ENCODE data around the gene ENO3. TPM values are rescaled to one million over a fixed set of nuclear protein-coding genes. Genes with fewer than 3 reads are reported as not detected.
"Not testable (repeated sequence)": the region's sequence is repeated elsewhere in the genome, so short reads cannot be mapped to it uniquely, and the experiment has no call there.

Gene ENO3
- total and polyA plus RNA-seq, 2 experiments from 2014 or later, result 18.7 to 30.2 TPM

- WGBS (ENCODE audit: low lambda C conversion rate, missing lambda C conversion rate), result 44% methylated on average over 9 of the region's 10 CpGs
- Histone ChIP-seq H3K36me3 (replicated peaks; ENCODE audit: insufficient read depth, low read depth) (no peaks in the 10 kb centered on the region), H3K9me2 (replicated peaks; ENCODE audit: insufficient read depth) (no peaks in the 10 kb centered on the region), H3K27me3 (no peaks in the 10 kb centered on the region), H3K9me3 (ENCODE audit: low read depth) (no peaks in the 10 kb centered on the region), H3K4me1 (ENCODE audit: insufficient read depth) (peaks cover 7% of the 10 kb centered on the region), H2AFZ (no peak within 1 kb of the TSS), H3K27ac (no peak within 1 kb of the TSS), H3K79me2 (no peaks in the 10 kb centered on the region), H4K20me1 (ENCODE audit: insufficient read depth, poor library complexity, severe bottlenecking) (no peaks in the 10 kb centered on the region), H3K4me2 (no peak within 1 kb of the TSS), H3K4me3 (no peak within 1 kb of the TSS)
- TF ChIP-seq, protein P1, sequence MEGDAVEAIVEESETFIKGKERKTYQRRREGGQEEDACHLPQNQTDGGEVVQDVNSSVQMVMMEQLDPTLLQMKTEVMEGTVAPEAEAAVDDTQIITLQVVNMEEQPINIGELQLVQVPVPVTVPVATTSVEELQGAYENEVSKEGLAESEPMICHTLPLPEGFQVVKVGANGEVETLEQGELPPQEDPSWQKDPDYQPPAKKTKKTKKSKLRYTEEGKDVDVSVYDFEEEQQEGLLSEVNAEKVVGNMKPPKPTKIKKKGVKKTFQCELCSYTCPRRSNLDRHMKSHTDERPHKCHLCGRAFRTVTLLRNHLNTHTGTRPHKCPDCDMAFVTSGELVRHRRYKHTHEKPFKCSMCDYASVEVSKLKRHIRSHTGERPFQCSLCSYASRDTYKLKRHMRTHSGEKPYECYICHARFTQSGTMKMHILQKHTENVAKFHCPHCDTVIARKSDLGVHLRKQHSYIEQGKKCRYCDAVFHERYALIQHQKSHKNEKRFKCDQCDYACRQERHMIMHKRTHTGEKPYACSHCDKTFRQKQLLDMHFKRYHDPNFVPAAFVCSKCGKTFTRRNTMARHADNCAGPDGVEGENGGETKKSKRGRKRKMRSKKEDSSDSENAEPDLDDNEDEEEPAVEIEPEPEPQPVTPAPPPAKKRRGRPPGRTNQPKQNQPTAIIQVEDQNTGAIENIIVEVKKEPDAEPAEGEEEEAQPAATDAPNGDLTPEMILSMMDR (IDR thresholded peaks at IDR 0.05; ENCODE audit: poor library complexity), result peak; percentile 70
- TF ChIP-seq EZH2 (IDR thresholded peaks at IDR 0.05; ENCODE audit: borderline replicate concordance), result no peak
- TF ChIP-seq EZH2phosphoT487 (IDR thresholded peaks at IDR 0.05; ENCODE audit: low read depth, severe bottlenecking, unreplicated experiment), result no peak
- DNase-seq (ENCODE audit: low spot score), result peak; percentile 92
Measured at GRCh38 chr17:4903051-4903818, 47.7 kb upstream of the ENO3 start, which contains the start of gene CHRNE. Gene CHRNE (minus strand): TSS chr17:4903098. CDS start chr17:4903063, 35 bp downstream.

- H4K20me1 ChIP-seq (ENCODE audit: insufficient read depth, poor library complexity, severe bottlenecking); H3K27ac ChIP-seq; H3K9me3 ChIP-seq (ENCODE audit: low read depth); H3K4me2 ChIP-seq; H3K9me2 ChIP-seq (replicated peaks; ENCODE audit: insufficient read depth); H3K36me3 ChIP-seq (replicated peaks; ENCODE audit: insufficient read depth, low read depth); H3K4me3 ChIP-seq; H3K79me2 ChIP-seq; DNase-seq (ENCODE audit: low spot score); H3K4me1 ChIP-seq (ENCODE audit: insufficient read depth); H3K27me3 ChIP-seq; H2AFZ ChIP-seq: not testable (repeated sequence)
Measured at GRCh38 chr17:4906642-4907041, 44.3 kb upstream of the ENO3 start.

DNA sequence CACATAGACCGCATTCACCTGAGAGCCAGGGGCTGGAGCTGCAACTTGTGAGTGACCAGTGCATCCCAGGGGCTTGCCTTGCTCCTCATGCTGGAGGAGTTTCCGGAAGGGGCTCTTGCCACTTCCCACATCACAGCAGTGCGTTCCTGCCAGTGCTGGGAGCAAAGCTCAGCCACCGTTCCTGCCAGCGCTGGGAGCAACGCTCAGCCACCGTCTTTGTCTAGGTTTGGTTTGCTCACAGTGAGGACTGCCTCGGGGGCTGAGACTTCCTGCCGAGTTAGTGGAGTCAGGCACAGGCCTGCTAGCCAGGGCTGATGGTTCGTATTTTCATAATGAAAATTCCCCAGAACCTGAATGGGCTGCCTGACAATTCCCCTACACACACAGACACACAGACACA lies 42.6 kb upstream of the ENO3 start:
- Histone ChIP-seq H3K27me3 (no peaks in the 10 kb centered on the region), H4K20me1 (ENCODE audit: insufficient read depth, poor library complexity, severe bottlenecking) (no peaks in the 10 kb centered on the region), H3K36me3 (replicated peaks; ENCODE audit: insufficient read depth, low read depth) (no peaks in the 10 kb centered on the region), H3K9me3 (ENCODE audit: low read depth) (no peaks in the 10 kb centered on the region), H3K4me3 (no peak overlapping the region), H3K4me1 (ENCODE audit: insufficient read depth) (peaks cover 7% of the 10 kb centered on the region), H2AFZ (no peak overlapping the region), H3K9me2 (replicated peaks; ENCODE audit: insufficient read depth) (no peaks in the 10 kb centered on the region), H3K4me2 (no peak overlapping the region), H3K27ac (peak overlapping the region; percentile 94), H3K79me2 (no peaks in the 10 kb centered on the region)
- no peak for TF ChIP-seq EZH2 (IDR thresholded peaks at IDR 0.05; ENCODE audit: borderline replicate concordance)
- TF ChIP-seq, protein P1 (IDR thresholded peaks at IDR 0.05; ENCODE audit: poor library complexity), result no peak
- no peak for TF ChIP-seq EZH2phosphoT487 (IDR thresholded peaks at IDR 0.05; ENCODE audit: low read depth, severe bottlenecking, unreplicated experiment)
- WGBS (ENCODE audit: low lambda C conversion rate, missing lambda C conversion rate), result 38% methylated on average over 10 of the region's 10 CpGs
- DNase-seq (ENCODE audit: low spot score), result no peak

DNA sequence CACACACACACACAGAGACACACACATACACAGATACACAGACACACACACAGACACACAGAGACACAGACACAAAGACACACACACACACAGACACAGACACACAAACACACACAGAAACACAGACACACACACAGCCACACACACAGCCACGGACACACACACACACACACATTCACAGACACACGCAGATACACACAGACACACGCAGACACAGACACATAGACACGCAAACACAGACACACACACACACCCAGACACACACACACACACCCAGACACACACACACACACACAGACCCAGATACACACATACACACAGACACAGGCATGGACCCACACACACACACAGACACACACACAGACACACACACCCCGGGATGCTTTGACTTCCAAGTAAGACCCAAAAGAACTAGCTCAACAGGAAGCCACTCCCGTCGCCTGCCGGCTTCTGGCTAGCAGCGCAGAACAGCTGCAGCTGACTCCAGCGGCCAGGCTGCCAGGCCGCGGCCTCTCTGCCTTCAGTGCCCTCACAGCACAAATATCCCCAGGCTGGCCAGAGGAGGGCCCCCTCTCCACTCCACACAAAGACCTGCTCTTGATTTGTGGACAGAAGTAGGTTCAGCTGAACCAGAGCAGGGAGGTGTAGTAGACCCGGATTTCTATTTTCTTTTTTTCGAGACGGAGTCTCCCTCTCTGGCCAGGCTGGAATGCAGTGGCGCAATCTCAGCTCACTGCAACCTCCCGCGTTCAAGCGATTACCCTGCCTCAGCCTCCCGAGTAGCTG lies 42.0 kb upstream of the ENO3 start:
- Histone ChIP-seq H3K9me2 (replicated peaks; ENCODE audit: insufficient read depth) (no peaks in the 10 kb centered on the region), H4K20me1 (ENCODE audit: insufficient read depth, poor library complexity, severe bottlenecking) (no peaks in the 10 kb centered on the region), H3K4me2 (peak overlapping the region; percentile 41), H3K27ac (peak overlapping the region; percentile 94), H3K79me2 (no peaks in the 10 kb centered on the region), H3K9me3 (ENCODE audit: low read depth) (no peaks in the 10 kb centered on the region), H3K4me1 (ENCODE audit: insufficient read depth) (peaks cover 6% of the 10 kb centered on the region), H3K4me3 (no peak overlapping the region), H3K36me3 (replicated peaks; ENCODE audit: insufficient read depth, low read depth) (no peaks in the 10 kb centered on the region), H3K27me3 (no peaks in the 10 kb centered on the region), H2AFZ (peak overlapping the region; percentile 4)
- 18% methylated on average over 18 of the region's 20 CpGs for WGBS (ENCODE audit: low lambda C conversion rate, missing lambda C conversion rate)
- TF ChIP-seq EZH2phosphoT487 (IDR thresholded peaks at IDR 0.05; ENCODE audit: low read depth, severe bottlenecking, unreplicated experiment), result no peak
- TF ChIP-seq, protein P1 (IDR thresholded peaks at IDR 0.05; ENCODE audit: poor library complexity), result peak; percentile 88
- peak; percentile 94 for DNase-seq (ENCODE audit: low spot score)
